Heart right ventricle (tissue), 16 donors: Measurements from ENCODE around the gene CDH12. TPM values are rescaled to one million over a fixed set of nuclear protein-coding genes. Genes with fewer than 3 reads are reported as not detected.

Experiments
- ATAC-seq, 8 donors: fragments of 200-7000 bp; cut with Tn5 transposase; one replicate each; pipeline ENCODE4 v1.9.1; 2020; ENCODE audit warnings: mild to moderate bottlenecking in 8 of 8, moderate library complexity in 8 of 8, moderate number of reproducible peaks in 1 of 8
- DNase-seq, 2 donors: peaks; one replicate each; pipeline ENCODE4 v3.0.0-alpha.2; 2020
- H3K27ac ChIP-seq, 10 donors: fragments of 200-600 bp; sonication (generic) in 2 of 10; one replicate each; pipeline versions ENCODE4 v1.5.0 to v1.8.0; 2020 to 2022; ENCODE audit warnings: mild to moderate bottlenecking in 3 of 10
- H3K27me3 ChIP-seq, 7 donors: fragments of 200-600 bp; one replicate each; pipeline ENCODE4 v1.8.0; 2021 to 2022; ENCODE audit warnings: mild to moderate bottlenecking in 2 of 7
- H3K36me3 ChIP-seq, 9 donors: fragments of 200-600 bp; sonication (generic) in 1 of 9; one replicate each; pipeline versions ENCODE4 v1.5.0 to v1.8.0; 2020 to 2022; ENCODE audit warnings: mild to moderate bottlenecking in 2 of 9
- H3K4me1 ChIP-seq, 9 donors: fragments of 200-600 bp; sonication (generic) in 1 of 9; one replicate each; pipeline versions ENCODE4 v1.5.0 to v1.8.0; 2020 to 2022; ENCODE audit warnings: mild to moderate bottlenecking in 4 of 9
- H3K4me3 ChIP-seq, 10 donors: fragments of 200-600 bp; sonication (generic) in 2 of 10; one replicate each; pipeline versions ENCODE4 v1.5.0 to v1.8.0; 2020 to 2022; ENCODE audit warnings: mild to moderate bottlenecking in 7 of 10, moderate library complexity in 2 of 10
- H3K9me3 ChIP-seq, 11 donors: fragments of 200-600 bp in 10 of 11; sonication (generic) in 2 of 11; one replicate each; pipeline versions ENCODE4 v1.5.0 to v1.8.0; 2013 to 2022; ENCODE audit warnings: mild to moderate bottlenecking in 2 of 11, control low read depth in 1 of 11, moderate library complexity in 1 of 11
- WGBS, 2 donors: extraction: QIAGEN DNeasy Blood & Tissue Kit; methylation state at CpG; one replicate each; pipeline ENCODE4 v1.1.7; 2013; ENCODE audit warnings: inconsistent platforms in 1 of 2; 5-methylcytosine and 5-hydroxymethylcytosine counted together
- intact Hi-C, 10 donors: fragments of 100-400 bp; cut with DNase I; formaldehyde crosslinking; loops; one replicate each; pipeline versions ENCODE4 v1.11.1 to v1.14.2; 2022
- polyA plus RNA-seq, 2 donors: library from polyadenylated mRNA; stranded (reverse); fragments of 200-250 nt; gene quantifications; one replicate each; pipeline ENCODE4 v1.2.3, GENCODE V29; 2013
- total RNA-seq, 10 donors: library from RNA; stranded (reverse); fragmentation: NEBNext Ultra II Directional in 3 of 10; extraction: Animal tissue kit (Norgen Biotek cat#: 25700) in 3 of 10; gene quantifications; one replicate each; pipeline versions ENCODE4 v1.2.1 to v1.2.4, GENCODE V29; 2021 to 2023
- TF ChIP-seq, protein P1 (sequence below), 9 donors: fragments of 200-600 bp; sonication (generic) in 2 of 9; IDR thresholded peaks; one replicate each; pipeline versions ENCODE4 v1.5.0 to v1.8.0; 2021 to 2022; ENCODE audit warnings: antibody characterized with exemption in 9 of 9, mild to moderate bottlenecking in 5 of 9, moderate library complexity in 1 of 9
- donor health status: Arrhythmogenic right ventricular cardiomyopathy.
- donor health status: ischemic (EF 13 %, LVEDD 7.1; RV severe dilation, severe dysfunction).
- donor health status: healthy with polysubstance abuse.
- donor health status: DM: no; HTN: yes; CAD: no.
- donor health status: DM: no; HTN: no; CAD: no.
- donor health status: ischemic (EF 25% LVEDD 6.9; RV normal size, moderate dysfunction).
- donor health status: ischemic (EF 25% LVEDD 5.7; RV mildly dilated, moderate dysfunction).
- donor health status: healthy.
- donor health status: DM: yes; HTN: yes; CAD: no.
- donor health status: Ischemic cardiomyopathy.
- donor health status: ischemic (EF 35%, LVEDD 5.7; RV mildly dilated, moderate dysfunction).
- donor health status: nonischemic (EF 11% LVEDD 7.7; RV severe dilation, severe dysfunction).
- donor health status: DM: yes; HTN: yes; CAD: no.
- donor health status: PGD.
- donor health status: ischemic (EF 29% LVEDD 5.4; RV normal size, mild dysfunction).
- donor health status: nonischemic (EF 23%, LVEDD 6.1; RV moderate dilation, normal function).

CDH12 gene
- total and polyA plus RNA-seq, 12 donors, result not detected

DNA sequence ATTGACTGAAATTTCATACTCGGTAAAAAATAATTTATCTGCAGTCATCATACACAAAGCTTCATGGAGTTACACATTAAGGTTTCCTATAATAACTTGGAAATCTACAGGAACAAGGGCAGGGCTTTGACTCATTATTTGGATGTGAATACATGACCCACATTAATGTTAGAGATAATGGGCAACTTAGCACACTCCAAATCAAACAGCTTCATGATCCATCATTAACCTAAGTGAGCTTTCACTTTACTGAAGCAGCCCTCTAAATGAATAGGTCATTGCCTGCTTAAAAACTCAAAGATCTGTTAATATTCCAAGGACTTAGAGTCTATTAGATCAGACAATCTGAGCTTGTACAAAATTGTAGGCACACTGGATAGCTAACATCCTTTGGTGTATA is 9.0 kb downstream of the CDH12 start:
- WGBS, 2 donors, result 58 to 80% methylated on average over 1 of the region's 1 CpG
- H3K27ac ChIP-seq, result no peak overlapping the region
- ATAC-seq (no peak), DNase-seq (no peak)
- no peaks in the 10 kb centered on the region for H3K4me1 ChIP-seq
- intact Hi-C loops, result no loop called here
- no peak overlapping the region for H3K4me3 ChIP-seq
- H3K36me3 ChIP-seq, result no peaks in the 10 kb centered on the region
- H3K9me3 ChIP-seq, result no peaks in the 10 kb centered on the region
- TF ChIP-seq, protein P1, sequence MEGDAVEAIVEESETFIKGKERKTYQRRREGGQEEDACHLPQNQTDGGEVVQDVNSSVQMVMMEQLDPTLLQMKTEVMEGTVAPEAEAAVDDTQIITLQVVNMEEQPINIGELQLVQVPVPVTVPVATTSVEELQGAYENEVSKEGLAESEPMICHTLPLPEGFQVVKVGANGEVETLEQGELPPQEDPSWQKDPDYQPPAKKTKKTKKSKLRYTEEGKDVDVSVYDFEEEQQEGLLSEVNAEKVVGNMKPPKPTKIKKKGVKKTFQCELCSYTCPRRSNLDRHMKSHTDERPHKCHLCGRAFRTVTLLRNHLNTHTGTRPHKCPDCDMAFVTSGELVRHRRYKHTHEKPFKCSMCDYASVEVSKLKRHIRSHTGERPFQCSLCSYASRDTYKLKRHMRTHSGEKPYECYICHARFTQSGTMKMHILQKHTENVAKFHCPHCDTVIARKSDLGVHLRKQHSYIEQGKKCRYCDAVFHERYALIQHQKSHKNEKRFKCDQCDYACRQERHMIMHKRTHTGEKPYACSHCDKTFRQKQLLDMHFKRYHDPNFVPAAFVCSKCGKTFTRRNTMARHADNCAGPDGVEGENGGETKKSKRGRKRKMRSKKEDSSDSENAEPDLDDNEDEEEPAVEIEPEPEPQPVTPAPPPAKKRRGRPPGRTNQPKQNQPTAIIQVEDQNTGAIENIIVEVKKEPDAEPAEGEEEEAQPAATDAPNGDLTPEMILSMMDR (IDR thresholded peaks at IDR 0.05), result no peak
- peaks cover 0 to 9% (median 0%) of the 10 kb centered on the region in 7 donors for H3K27me3 ChIP-seq

DNA sequence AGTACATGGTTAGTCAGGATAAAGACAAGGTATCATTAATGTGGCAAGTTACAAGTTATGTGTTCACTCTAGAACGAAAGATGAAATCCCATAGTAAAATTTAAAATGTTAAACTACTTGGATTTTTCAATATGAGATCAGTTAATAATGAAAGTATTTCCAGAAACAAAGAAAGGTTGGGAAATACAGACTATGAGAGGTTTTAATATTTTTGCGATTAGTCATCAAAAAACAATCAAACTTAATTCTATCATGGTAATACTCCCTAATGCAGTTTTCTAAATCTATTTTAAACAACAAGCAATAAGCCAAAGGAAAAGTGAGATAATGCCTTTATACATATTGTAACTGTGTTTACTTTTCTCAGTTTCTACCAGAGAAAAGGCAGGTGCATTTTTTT is 10.6 kb downstream of the CDH12 start:
- DNase-seq (no peak), ATAC-seq (no peak)
- TF ChIP-seq, protein P1 (IDR thresholded peaks at IDR 0.05), result no peak
- no peaks in the 10 kb centered on the region for H3K4me1 ChIP-seq
- H3K27me3 ChIP-seq, result peaks cover 0 to 5% (median 0%) of the 10 kb centered on the region in 7 donors
- intact Hi-C loops, result no loop called here
- 77 to 82% methylated on average over 2 of the region's 2 CpGs for WGBS, 2 donors
- no peak overlapping the region for H3K27ac ChIP-seq
- no peak overlapping the region for H3K4me3 ChIP-seq
- H3K36me3 ChIP-seq, result no peaks in the 10 kb centered on the region
- no peaks in the 10 kb centered on the region for H3K9me3 ChIP-seq

DNA sequence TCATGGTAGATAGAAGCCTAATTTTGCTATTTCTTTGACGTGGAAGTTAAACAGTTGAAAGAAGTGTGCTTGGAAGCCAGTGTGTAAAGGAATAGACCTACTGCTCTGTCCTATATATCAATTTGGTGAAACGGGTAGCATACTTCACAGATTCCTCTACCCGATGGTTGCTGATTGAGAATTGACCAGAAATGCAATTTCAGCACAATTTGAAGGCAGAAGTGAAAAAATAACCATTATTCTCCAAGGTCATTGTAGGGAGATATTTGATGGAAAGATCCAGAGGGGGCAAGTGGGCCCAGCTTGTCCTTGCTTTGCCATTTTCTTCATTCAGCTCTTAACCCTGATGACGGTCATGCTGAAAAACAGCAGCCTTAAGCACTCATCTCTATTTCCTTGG is 15.3 kb downstream of the CDH12 start:
- H3K27ac ChIP-seq, result no peak overlapping the region
- intact Hi-C loops, result no loop called here
- H3K36me3 ChIP-seq, result no peaks in the 10 kb centered on the region
- H3K27me3 ChIP-seq, result no peaks in the 10 kb centered on the region
- H3K4me1 ChIP-seq, result no peaks in the 10 kb centered on the region
- H3K4me3 ChIP-seq, result no peak overlapping the region
- no peaks in the 10 kb centered on the region for H3K9me3 ChIP-seq
- ATAC-seq (no peak), DNase-seq (no peak)
- TF ChIP-seq, protein P1 (IDR thresholded peaks at IDR 0.05), result no peak
- 81 to 88% methylated on average over 4 of the region's 4 CpGs for WGBS, 2 donors

DNA sequence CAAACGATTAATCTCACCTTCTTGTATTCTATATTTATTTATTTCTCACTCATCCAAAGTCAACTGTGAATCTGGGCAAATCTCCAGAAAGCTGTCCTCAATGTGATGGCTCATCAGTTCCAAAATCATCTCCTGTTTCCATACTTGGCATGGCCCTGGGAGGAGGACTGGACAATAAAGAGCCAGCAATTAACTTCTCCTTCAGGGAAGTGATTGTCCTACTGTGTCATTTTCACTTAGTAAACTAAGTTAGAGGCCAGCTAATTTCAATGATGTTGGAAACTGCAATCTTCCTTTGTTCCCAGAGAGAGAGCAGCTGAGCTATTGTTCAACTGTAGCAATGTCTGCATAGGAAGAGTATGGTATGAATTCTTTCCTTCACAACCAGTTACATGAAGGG is 17.5 kb downstream of the CDH12 start:
- ATAC-seq (peak in 1 of 8 donors; percentile 81), DNase-seq (no peak)
- Histone ChIP-seq H3K27me3 (no peaks in the 10 kb centered on the region), H3K9me3 (no peaks in the 10 kb centered on the region), H3K36me3 (no peaks in the 10 kb centered on the region), H3K4me3 (no peak overlapping the region), H3K27ac (no peak overlapping the region), H3K4me1 (no peaks in the 10 kb centered on the region)
- WGBS, 2 donors, result 13 to 42% methylated on average over 1 of the region's 1 CpG
- TF ChIP-seq, protein P1 (IDR thresholded peaks at IDR 0.05), result no peak
- intact Hi-C loops, result no loop called here
